ENCODE measurements around the gene ZNHIT6.

- TF ChIP-seq POLR2AphosphoS5 (IDR thresholded peaks at IDR 0.05) (no peak), EP300 (IDR thresholded peaks at IDR 0.05) (no peak), POLR2A (IDR thresholded peaks at IDR 0.05) (no peak)
Measured at GRCh38 chr1:85624361-85624760, 83.9 kb downstream of the ZNHIT6 start.
